Stimulated activated CD4-positive, alpha-beta T cell treated with anti-CD3 and anti-CD28 coated beads, TNF-alpha, amount 100 ng/mL, for 4 hours (primary cell): ENCODE measurements around the gene CD320.
"Not testable (repeated sequence)": the region's sequence is repeated elsewhere in the genome, so short reads cannot be mapped to it uniquely, and the experiment has no call there.

Experiments used
- DNase-seq, 3 experiments: peaks; one replicate each; pipeline ENCODE4 v3.0.0-alpha.2; 2020; ENCODE audit warnings: low read depth in 3 of 3

The CD320 gene

DNA sequence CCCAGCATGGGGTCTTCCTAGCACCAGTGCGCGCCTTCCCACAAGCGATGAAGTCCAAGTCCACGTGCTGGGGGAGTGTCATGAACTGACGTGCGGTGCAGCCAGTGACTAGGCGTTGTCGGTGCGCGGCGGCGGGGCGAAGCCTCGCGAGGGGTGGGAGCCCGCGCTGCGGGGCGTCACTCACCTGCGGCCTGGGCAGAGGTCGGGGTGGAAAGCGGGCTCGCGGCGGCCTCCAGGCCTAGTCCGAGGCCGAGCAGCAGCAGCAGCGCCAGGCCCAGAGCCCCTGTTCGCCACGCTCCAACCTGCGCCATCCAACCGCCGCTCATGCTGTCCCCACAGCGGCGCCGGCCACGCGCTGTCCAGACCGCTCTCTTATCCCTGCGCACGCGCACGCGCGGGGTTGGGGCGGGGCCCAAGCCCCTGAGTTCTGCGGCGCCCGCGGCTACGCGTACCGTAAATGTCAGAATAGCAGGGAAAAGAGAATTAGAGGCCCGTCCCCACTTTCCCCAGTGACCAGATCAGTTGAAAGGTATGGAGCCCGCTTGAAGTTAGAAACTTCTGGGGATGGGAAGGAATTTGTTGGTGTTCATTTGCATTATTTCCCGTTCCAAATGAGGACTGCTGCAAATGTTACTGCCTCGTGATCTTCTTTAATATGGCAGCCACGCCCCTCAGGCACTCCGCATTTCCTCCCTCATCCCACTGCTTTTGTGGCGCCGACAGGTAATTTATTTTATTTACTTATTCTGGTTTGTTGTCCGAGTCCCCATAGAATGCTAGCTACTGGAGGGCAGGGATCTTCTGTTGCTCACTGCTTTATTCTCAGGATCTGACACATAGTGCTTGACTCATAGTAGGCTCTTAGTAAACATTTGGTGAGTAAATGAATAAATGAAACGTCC is at the start of gene CD320:
TSS of gene CD320 (minus strand) at position 394 of the 902 bp plus-strand sequence. CDS start at position 326, 68 bp downstream.
- DNase-seq, result peak; percentile 69 to 88 (median 72)

DNA sequence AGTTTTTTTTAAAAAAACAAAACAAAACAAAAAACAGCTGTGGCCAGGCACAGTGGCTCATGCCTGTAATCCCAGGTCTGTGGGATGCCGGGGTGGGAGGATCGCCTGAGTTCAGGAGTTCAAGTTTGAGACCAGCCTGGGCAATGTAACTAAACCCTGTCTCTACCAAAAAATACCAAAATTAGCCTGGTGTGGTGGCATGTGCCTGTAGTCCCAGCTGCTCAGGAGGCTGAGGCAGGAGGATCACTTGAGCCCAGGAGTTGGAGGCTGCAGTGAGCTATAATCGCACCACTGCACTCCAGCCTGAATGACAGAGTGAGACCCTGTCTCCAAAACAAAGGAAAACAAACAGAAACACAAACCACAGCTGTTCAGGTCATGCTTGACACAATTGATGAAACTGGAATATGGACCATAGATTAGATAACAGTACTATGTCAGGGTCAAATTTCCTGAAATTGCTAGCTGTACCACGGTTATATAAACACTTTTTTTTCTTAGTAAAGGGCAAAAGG is 48.9 kb upstream of the CD320 start:
- no peak for DNase-seq

DNA sequence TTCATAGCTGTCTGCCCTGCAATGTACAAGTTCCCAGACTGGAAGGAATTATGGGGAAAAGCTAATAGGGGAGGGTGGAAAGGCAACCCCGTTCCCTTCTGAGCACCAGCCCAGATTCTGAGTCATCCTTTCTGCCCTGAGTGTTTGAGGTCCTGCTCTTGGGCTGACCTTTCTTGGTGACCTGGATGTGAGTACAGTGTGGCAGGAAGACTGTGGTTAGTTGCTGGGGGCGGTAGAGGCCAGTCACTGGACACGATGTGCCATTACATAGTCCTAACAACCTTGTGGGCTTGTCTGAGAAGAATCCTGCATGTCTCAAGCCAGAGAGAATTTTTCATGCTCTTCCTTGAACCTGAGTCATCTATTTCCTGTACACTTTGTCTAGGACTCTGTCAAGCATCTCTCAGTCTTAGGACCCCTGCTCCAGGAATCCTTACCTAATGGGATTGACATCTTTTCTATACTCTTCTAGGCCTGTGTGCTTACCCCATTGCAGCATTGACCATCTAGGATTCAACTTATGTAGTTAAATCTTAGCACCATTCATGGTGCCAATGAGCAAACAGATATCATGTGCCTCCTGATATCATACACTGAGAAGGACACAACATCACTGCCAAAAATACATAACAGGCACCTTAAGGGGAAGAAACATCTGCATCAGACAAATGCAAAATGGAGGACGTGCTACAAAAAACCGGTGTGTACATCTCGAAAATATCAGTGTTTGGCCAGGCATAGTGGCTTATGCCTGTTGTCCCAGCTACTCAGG is 47.7 kb upstream of the CD320 start:
- no peak for DNase-seq

DNA sequence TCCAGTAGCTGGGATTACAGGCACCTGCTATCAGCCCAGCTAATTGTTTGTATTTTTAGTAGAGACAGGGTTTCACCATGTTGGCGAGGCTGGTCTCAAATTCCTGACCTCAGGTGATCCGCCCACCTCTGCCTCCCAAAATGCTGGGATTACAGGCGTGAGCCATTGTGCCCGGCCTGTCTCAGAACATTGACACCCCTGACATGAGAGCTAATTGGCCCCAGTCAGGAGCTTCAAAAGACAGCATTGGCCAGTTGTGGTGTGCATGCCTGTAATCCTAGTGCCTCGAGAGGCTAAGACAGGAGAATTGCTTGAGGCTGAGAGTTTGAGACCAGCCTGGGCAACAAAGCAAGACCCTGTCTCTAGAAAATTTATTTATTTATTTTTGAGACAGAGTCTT is 44.7 kb upstream of the CD320 start:
- DNase-seq, result not testable (repeated sequence)

DNA sequence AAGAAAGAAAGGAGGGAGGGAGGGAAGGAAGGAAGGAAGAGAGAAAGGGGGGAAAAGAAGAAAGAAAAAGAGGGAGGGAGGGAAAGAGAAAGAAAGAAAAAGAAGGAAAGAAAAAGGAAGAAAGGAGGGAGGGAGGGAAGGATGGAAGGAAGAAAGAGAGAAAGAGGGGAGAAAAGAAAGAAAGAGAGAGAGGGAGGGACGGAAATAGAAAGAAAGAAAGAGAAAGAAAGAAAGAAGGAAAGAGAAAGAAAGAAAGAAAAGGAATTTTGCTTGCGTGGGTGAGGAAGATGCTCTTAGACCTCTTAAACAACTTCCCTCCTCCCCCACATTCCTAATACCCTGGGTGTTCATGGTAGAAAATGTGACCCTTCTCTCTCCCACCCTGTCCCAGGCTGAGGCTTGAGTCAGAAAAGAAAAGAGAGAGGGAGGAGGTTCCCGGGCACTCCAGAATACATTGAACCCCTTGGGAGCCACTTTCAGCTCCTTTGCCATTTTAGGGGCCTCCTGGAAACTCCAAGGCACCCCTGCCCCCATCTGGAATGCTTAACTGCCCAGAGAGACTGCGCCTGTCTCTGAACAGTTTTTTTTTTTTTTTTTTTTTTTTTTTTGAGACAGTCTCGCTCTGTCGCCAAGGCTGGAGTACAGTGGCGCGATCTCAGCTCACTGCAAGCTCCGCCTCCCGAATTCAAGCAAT is 44.1 kb upstream of the CD320 start:
- DNase-seq, result no peak

DNA sequence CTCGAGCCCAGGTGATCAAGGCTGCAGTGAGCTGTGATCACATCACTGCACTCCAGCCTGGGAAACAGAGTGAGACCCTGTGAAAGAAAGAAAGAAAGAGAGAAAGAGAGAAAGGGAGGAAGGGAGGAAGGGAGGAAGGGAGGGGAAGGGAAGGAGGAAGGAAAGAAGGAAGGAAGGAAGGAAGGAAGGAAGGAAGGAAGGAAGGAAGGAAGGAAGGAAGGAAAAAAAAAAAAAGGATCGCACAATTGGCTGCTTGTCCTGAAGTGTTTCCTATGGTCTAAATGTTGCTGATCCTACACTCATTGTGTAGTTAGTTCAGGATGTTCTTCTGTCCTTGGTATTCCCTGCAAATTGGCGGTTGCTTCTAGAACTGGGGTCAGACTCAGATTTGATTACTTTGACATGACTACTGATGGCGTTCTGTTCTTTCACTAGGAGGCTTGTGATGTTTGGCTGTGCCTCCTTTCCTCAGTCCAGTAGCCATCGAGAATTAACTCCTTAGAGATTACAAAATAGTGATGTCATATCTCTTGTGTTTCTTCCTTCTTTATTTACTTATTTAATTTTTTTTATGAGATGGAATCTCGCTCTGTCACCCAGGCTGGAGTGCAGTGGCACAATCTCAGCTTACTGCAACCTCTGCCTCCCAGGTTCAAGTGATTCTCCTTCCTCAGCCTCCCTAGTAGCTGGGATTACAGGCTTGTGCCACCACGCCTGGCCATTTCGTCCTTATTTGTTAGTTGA is 41.6 kb upstream of the CD320 start:
- DNase-seq, result not testable (repeated sequence)

DNA sequence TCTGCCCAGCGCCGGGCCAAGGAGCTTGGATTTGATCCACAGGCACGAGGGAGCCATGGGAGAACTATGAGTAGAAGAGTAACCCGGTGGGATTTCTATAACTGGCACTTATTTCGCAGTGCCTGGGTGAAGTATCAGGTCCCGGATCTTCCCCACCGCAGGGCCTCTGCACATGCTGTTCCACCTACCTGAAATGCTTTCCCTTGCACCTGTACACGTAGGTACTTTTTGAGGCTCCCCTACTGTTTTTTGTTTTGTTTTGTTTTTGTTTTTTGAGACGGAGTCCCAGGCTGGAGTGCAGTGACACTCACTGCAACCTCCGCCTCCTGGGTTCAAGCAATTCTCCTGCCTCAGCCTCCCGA is 35.3 kb upstream of the CD320 start:
- no peak for DNase-seq

DNA sequence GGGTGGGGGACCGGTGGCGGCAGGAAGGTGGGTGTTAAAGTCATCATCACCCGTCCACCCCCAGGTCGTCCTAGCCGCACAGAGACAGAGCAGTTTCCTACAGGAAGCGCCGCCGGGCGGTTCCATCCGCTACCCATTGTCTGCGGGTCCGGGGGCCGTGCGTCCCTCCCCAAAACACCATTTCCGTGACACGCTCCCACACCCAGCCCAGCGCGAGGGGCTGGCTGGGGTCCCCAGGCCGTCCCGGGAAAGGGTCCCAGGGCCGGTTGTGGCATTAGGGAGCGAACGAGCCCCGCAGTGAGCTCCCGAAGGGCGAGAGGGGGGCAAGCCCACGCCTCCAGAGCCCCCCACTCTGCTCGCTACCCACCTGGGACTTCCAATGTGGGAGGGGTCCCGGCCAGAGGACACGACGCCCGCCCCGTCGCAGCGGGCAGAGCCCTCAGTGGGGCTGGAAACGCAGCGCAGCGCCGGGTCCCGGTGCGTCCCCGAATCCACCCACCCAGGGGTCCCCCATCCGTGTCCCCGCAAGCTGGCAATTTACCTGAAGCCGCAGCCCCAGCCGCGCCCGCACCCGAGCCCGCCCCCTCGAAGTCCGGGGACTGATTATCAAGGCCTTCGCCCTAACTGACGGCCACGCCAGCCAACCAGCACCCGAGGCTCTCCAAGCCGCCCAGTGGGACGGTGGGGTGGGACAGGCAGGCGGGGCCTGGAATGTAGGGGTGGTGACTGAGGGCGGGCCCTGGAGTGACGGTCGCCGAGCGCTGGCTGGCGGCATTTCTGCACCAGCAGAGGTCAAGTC is 34.7 kb upstream of the CD320 start, which contains the start of gene KANK3:
TSS of gene KANK3 (minus strand) at position 579 of the 799 bp plus-strand sequence. CDS start 5,434 bp downstream, outside the sequence.
- DNase-seq, result peak; percentile 81 to 84 (median 84)

DNA sequence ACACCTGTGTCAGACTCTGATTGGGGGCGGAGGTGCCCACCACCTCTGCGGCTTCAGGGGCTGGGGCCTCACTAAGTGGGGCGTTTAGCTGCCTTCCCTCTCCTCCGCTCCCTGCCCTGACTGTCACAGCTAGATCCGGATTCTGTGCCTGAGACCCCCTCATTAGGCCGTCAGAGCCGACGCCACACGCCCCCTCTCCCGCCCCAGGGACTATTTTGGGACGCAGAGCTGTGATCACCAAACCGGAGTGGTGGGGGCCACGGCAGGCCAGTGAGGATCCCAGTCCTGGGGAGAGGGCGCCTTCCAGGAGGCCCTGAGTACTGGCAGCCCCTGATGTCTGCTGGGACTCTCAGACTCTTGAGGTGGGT is 34.1 kb upstream of the CD320 start:
- no peak for DNase-seq

DNA sequence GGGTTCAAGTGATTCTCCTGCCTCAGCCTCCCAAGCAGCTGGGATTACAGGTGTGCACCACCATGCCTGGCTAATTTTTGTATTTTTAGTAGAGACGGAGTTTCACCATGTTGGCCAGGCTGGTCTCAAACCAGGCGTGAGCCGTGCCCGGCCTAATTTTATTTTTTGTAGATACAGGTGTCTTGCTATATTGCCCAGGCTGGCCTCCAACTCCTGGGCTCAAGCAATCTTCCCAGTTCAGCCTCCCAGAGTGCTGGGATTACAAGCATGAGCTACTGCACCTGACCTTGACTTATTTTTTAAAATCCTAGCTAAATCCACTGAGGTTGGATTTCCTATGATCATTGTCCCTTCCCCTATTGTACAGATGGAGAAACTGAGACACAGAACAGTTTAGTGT is 33.3 kb upstream of the CD320 start:
- not testable (repeated sequence) for DNase-seq

DNA sequence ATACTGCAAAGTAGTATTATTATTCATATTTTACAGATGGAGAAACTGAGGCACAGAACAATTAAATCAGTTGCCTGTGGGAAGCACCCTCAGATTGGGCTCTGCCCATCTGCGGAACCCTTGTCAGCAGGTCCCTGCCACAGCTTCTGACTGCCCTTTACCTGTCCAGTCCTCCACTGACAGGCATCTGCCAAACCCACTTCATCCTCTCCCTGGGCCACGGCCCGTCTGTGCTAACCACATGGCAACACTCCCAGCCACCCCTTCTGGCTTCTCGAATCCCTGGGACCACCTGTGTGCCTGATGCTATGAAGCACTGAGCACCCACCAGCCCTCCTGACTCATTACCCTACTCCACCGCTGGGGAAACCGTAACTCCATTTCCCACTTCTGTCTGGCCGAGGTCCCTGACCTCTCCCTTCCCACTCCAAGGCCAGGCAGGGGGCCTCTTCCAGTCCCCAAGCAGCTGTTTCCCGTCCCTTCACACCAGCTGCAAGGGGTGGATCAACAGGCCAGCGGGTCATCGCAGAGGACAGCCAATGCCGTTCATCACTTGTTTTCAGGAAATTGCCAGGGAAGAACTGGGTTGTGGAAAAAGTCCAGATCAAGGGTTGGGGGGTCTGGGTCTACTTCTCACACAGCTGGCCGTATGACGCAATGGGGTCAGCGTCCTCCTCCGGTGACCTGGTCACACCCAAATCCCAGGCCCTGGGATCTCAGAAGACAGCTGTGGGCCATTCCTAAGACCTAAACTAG is 32.4 kb upstream of the CD320 start:
- DNase-seq, result no peak

DNA sequence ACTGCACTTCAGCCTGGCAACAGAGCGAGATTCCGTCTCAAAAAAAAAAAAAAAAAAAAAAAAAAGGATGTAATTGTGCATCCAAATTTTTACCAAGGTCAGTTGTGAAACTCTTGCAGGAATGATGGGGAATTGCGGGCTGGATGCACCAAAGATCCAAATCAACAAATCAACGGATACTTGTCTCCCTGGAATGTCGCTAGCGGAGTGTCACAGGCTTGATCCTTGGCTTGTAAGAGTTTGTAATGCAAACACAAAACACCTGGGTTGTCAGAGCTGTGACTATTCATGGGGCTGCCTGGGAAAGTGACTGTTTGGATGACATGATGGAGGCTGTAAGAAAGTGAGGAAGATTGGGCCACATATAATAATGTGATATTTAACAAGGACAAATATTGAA is 30.7 kb upstream of the CD320 start:
- no peak for DNase-seq

DNA sequence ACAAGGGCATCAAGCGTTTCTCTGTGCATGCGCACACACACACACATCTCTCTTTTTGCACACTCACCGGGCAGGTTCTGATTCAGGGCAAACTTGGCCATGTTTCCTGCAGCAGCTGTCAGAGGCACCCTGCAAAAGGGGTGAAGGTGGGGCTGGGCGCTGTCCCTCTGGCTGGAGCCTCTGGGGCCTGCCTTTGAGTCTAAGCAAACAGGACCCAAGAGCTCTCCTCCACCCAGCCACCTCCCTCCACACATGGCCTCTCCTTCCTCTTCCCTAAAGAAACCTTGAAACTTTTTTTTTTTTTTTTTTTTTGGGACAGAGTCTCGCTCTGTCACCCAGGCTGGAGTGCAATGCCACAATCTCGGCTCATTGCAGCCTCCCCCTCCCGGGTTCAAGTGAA is 29.6 kb upstream of the CD320 start:
- DNase-seq, result no peak

DNA sequence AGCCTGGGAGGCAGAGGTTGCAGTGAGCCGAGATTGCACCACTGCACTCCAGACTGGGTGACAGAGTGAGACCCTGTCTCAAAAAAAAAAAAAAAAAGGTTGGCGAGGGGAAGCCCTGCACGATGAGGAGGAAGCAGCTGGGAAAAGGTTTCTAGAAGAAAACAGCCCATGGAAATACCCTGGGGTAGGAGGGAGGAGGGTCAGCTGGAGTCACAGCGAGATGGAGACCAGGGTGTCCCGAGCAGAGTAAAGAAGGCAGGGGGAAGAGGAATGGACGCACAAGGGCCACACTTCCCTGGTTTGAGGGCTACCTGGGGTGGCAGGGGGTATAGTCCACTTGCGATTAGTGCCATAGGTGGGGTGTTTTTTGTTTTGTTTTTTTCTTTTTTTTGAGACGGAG is 28.5 kb upstream of the CD320 start:
- no peak for DNase-seq

DNA sequence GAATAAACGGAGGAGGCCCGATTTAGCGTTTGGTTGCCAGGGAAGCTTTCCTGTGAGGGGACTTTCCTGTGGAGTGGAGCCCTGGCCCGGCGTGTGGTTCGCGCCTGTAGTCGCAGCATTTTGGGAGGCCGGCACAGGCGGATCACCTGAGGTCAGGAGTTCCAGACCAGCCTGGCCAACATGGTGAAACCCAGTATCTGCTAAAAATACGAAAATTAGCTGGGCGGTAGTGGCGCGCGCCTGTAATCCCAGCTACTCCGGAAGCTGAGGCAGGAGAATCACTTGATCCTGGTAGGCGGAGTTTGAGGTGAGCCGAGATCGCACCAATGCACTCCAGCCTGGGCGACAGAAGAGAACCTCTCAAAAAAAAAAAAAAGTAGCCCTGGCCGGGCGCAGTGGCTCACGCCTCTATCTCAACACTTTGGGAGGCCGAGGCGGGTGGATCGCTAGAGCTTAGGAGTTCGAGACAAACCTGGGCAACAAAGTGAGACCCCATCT is 28.0 kb upstream of the CD320 start:
- no peak for DNase-seq

DNA sequence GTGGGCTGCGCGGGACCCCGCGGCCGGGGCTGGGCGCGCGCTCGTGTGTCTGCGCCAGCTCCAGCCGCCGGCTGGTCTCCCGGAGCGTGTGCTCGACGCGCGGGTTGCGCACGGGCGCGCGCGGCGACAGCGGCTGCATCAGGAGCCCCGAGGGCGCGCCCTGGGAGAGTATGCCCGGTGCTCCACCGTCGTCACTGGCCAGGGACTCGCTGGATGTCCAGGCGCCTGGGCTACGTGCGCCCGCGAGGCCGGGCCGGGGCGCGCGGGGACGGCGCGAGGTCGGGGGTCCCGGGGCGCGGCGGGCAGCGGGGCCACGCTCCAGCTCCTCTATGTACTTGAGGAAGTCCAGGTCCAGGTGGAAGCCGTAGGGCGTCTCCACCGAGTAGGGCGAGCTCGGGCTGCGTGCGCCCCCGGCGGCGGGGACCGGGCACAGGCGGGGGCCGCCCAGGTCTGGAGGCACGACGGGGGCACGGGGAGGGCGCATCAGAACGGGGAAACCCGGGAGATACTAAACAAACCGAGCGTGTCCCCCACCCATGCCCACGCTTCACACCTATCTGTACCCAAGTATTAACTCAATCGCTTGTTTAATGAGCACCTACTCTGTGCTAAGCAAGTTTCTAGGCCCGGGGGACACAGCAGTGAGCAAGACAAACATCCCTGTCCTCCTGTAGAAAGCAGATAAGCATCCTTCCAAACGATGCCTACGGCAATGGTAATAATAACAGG is 27.3 kb upstream of the CD320 start:
- no peak for DNase-seq

DNA sequence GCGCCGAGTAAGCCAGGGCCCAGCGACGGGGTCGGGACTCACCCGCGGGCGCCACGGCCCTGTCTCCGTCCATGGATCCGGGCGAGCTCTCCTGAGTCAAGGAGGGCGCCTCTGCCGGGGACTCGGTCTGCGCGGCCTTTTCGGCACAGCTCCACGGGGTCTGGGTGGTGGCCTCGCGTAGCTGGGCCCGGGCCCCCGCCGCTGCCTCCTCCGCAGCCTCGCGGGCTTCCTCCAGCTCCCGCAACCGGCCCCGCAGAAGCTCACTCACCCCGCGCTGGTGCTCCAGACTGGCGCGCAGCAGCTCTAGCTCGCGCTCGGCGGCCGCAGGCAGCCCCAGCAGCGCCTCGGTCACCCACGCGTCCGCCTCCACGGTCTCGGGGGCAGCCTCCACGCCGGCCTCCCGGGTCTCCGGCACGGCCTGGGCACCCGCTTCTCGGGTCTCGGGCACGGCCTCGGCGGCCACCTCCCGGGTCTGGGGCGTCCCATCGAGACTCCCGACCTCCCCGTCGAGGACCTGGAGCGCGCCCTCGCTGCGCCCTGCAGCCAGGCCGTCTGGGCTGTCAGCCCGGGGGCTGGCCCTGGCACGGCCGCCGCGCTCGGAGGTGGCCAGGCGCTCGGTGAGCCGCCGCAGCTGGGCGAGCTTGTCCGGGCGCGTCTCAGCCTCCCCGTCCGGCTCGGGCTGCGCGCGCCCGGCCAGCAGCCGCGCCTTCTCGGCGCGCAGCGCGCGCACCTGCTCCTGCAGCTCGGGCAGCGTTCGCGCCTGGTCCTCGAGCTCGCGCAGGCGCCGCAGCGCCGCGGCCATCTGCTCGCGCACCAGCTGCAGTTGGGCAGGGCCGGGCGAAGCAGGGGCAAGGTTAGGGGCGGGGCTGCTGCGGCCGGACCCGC is 26.5 kb upstream of the CD320 start:
- DNase-seq, result no peak
